Activated T-helper 17 cell treated with anti-CD3 and anti-CD28 coated beads, Interleukin-2, amount 50 U/mL, for 72 hours (primary cell): ENCODE measurements around the gene CDC42BPB. TPM values are rescaled to one million over a fixed set of nuclear protein-coding genes. Genes with fewer than 3 reads are reported as not detected.
A peak's percentile ranks its signal among the peaks of the same experiment; 100 is the strongest.

Experiments
- ATAC-seq: fragments of 150-1000 bp; cut with Tn5 transposase; replicated peaks from 2 replicates; pipeline ENCODE4 v1.10.0; 2021; ENCODE audit warnings: mild to moderate bottlenecking, moderate library complexity
- H3K27ac Mint-ChIP-seq: one replicate; pipeline ENCODE4 v1.8.0; 2022; ENCODE audit warnings: mixed read lengths
- H3K27me3 Mint-ChIP-seq: one replicate; pipeline ENCODE4 v1.8.0; 2022; ENCODE audit warnings: mixed read lengths
- H3K36me3 Mint-ChIP-seq: one replicate; pipeline ENCODE4 v1.8.0; 2022; ENCODE audit warnings: low read depth, mild to moderate bottlenecking, mixed read lengths
- H3K4me1 Mint-ChIP-seq: one replicate; pipeline ENCODE4 v1.8.0; 2022; ENCODE audit warnings: mixed read lengths
- H3K4me3 Mint-ChIP-seq: one replicate; pipeline ENCODE4 v1.8.0; 2022; ENCODE audit warnings: mild to moderate bottlenecking, mixed read lengths
- H3K9me3 Mint-ChIP-seq: one replicate; pipeline ENCODE4 v1.8.0; 2022; ENCODE audit warnings: mixed read lengths
- total RNA-seq, 2 donors: library from RNA; stranded (reverse); gene quantifications; one replicate each; pipeline ENCODE4 v1.2.3, GENCODE V29; 2022

The CDC42BPB gene
- total RNA-seq, 2 donors from 2014 or later: 7.2 to 7.3 TPM

DNA sequence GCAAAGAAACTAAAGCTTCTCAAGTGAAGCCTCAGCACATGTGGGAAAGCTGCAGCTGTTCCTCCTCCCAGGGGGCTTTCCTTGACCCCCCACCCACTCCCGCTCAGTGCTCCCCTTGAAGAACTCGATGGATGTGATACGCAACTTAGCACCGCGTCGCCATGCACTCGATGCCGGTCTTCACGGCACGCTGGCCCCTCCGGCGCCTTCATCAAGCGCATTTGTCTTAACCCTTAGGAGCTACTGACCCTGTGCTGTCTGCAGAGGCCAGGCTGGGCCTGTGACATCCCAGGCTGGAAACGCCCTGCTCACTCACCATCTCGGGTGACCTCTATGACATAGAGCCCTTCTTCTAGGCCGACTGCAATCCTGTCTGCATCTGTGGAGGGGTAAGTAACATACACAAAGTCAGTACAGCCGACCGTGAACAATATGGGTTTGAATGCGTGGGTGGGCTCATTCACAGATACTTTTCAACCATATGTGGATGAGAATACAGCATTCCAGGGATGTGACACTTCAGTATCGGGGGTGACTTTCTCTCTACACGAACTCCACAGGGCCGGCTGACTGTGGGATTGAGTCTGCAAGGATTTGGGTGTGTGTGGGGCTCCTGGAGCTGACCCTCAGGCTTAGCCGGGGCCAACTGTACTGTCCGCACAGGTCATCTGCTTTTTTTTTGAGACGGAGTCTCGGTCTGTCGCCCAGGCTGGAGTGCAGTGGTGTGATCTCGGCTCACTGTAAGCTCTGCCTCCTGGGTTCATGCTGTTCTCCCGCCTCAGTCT, 111.8 kb downstream of the CDC42BPB start:
- H3K27ac Mint-ChIP-seq: no peak overlapping the region
- peaks cover 5% of the 10 kb centered on the region for H3K4me1 Mint-ChIP-seq
- no peaks in the 10 kb centered on the region for H3K9me3 Mint-ChIP-seq
- H3K36me3 Mint-ChIP-seq: peaks cover 4% of the 10 kb centered on the region
- H3K4me3 Mint-ChIP-seq: no peak overlapping the region
- no peak for ATAC-seq
- H3K27me3 Mint-ChIP-seq: no peaks in the 10 kb centered on the region

DNA sequence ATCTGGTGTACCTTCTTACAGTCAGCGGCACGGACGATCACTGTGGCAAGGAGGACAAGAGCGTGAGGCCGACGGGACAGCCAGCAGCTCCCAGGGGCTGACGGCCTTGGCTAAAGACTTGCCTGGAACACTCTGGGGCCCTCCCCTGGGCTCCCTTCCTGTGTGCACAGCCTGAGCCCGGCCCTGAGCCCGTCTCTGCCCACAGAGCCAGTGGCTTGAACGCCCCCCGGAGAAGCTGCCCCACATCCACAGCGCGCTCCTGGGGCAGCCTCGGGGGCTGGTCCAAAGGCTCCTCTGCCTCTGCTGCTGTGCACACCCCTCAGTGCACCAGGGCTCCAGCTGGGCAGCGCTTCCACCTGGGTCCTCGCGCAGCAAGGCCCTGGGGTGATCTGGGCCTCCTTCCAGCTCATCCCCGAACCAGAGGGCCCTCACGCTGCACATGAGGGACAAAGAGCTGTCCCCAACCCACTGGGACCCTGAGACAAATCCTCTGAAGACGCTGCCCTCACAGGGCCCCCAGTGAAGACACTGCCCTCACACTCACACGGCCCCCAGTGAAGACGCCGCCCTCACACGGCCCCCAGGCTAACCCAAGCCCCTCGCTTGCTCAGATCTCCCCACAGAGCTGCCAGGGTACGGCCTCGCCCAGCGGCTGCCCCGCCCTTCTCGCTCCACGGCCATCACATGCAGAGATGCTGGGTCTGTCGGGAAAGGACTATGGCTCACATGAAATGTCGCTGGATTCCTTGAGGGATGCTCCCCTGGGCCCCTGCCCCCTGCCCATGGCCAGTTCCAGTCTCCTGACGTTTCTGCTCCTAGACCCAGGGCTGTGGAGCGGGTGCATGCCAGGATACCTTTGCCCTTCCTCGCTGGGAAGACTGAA, 112.7 kb downstream of the CDC42BPB start:
- peaks cover 5% of the 10 kb centered on the region for H3K4me1 Mint-ChIP-seq

DNA sequence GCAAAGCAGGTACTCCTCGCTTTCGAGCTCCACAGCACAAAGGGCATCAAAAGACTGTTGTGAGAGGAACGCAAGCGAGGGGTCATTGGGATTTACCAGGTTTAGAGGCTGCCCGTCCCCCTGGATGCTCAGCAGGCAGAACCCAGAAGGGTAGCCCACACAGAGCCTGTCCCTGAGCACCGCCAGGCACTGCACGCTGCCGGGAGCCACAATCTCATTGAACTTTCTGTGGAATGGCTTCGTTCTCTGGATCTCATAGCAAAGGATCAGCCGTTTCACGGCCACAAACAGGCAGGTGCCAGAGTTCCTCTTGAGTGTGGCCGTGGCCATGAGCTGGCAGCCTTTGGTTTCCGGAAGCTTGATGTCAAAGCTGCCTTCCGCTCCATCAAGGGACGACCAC, 113.4 kb downstream of the CDC42BPB start:
- Mint-ChIP-seq H3K27me3 (no peaks in the 10 kb centered on the region), H3K36me3 (no peaks in the 10 kb centered on the region), H3K9me3 (no peaks in the 10 kb centered on the region), H3K4me3 (no peak overlapping the region), H3K27ac (no peak overlapping the region), H3K4me1 (no peaks in the 10 kb centered on the region)
- ATAC-seq: no peak

More for the DNA sequence above, 112.7 kb downstream of the CDC42BPB start:
- no peak overlapping the region for H3K27ac Mint-ChIP-seq
- H3K4me3 Mint-ChIP-seq: no peak overlapping the region
- H3K36me3 Mint-ChIP-seq: peaks cover 4% of the 10 kb centered on the region
- H3K9me3 Mint-ChIP-seq: no peaks in the 10 kb centered on the region
- H3K27me3 Mint-ChIP-seq: no peaks in the 10 kb centered on the region
- ATAC-seq: no peak

DNA sequence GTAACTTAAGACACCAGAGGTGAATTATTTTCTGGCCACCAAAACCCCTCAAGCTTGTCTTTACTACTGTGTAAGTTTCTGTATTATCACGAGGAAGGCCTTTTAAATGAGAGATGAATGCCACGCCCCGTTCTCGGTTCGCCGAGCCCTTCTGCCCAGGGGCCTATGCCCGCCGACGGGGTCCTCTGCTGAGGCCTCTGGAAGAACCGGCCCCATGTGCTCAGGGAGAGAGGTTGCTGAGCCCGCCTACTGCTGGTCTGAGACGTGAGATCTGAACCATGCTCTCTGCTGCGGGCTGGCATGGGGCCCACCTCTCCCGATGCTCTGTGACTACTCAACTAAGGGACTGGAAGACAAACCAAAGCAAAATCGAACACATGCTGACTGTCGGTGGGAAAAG, 113.9 kb downstream of the CDC42BPB start:
- ATAC-seq: no peak
- Mint-ChIP-seq H3K9me3 (no peaks in the 10 kb centered on the region), H3K27me3 (no peaks in the 10 kb centered on the region)

DNA sequence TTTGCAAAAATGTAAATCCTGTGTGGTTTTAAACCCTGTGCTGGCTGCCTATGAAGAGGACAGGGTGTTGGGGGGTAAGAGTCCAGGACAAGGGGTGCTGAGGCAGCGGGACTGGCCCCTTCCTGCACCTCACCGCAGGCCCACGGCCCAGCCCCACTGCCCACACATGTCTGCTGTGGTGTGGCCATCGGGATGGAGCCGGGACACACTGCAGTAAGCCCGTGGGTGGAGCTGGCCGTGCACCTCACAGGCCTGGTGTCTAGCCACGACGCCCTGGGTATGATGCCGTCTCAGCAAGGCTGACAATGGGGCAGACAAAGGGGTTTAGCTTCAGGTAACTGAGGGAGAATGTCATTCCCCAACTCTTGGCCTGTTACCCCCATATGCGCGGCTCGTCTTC, 115.3 kb downstream of the CDC42BPB start:
- Mint-ChIP-seq H3K27me3 (no peaks in the 10 kb centered on the region), H3K36me3 (no peaks in the 10 kb centered on the region), H3K27ac (no peak overlapping the region), H3K4me3 (no peak overlapping the region), H3K9me3 (no peaks in the 10 kb centered on the region), H3K4me1 (no peaks in the 10 kb centered on the region)
- no peak for ATAC-seq

More for the DNA sequence above, 113.9 kb downstream of the CDC42BPB start:
- H3K4me1 Mint-ChIP-seq: no peaks in the 10 kb centered on the region
- H3K4me3 Mint-ChIP-seq: no peak overlapping the region
- no peak overlapping the region for H3K27ac Mint-ChIP-seq
- no peaks in the 10 kb centered on the region for H3K36me3 Mint-ChIP-seq

DNA sequence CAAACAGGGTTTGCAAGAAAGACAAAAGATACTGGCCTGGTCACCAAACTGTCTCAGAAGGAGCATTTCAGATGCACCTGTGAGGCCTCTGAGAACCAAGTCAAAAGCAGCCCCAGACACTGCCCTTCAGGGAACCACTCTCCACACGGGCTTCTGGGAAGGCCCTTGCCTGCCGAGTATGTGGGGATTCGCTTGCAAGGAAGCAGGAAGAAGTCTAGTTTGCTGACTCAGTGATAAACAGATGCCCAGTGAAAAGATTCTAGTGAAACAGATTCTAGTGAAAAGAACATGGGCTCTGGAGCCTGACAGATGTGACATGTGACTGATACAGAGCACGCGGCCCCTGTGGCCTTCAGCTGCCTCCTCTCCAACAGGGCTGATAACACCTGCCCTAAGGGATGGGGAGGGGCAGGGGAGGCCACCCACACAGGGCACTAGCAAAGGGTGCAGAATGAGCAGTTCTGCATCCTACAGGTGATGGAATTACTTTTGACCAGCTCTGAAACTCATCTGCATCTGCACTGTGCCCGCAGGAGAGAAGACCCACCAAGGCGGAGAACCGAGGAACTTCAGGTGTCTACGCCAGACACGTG, 115.8 kb downstream of the CDC42BPB start:
- no peaks in the 10 kb centered on the region for H3K4me1 Mint-ChIP-seq
- H3K4me3 Mint-ChIP-seq: no peak overlapping the region
- no peaks in the 10 kb centered on the region for H3K27me3 Mint-ChIP-seq
- no peaks in the 10 kb centered on the region for H3K9me3 Mint-ChIP-seq
- H3K36me3 Mint-ChIP-seq: no peaks in the 10 kb centered on the region
- ATAC-seq: no peak
- peak overlapping the region; percentile 59 for H3K27ac Mint-ChIP-seq

DNA sequence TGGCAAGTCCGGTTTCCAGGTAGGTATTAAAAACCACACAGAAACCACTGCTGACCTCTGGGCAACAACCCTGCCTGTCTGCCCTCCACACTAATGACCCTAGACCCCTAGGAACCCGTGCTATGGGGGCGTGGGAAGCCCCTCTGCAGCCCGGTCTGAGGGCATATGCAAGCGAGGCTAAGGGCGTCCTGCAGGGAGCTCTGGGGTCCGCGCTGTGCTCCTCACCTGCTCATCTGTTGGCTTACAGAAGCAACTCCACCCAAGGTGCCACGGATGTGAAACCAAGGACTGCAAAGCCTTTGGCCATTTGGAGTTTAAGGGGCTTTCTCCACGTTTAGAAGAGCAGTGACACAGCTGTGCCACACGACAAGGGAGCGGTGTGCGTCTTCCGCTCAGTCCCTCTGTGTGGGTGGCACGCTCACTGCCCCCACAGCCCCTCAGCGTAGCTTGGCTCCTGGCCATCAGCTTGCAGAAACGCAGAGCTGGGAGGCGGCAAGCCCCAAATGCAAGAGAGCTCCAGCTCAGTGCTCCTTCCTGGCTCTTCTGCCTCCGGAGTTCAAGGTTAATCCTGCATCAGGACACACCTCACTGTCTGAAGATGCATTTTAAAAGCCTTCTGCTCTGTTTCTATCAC, 116.5 kb downstream of the CDC42BPB start:
- H3K4me3 Mint-ChIP-seq: no peak overlapping the region

DNA sequence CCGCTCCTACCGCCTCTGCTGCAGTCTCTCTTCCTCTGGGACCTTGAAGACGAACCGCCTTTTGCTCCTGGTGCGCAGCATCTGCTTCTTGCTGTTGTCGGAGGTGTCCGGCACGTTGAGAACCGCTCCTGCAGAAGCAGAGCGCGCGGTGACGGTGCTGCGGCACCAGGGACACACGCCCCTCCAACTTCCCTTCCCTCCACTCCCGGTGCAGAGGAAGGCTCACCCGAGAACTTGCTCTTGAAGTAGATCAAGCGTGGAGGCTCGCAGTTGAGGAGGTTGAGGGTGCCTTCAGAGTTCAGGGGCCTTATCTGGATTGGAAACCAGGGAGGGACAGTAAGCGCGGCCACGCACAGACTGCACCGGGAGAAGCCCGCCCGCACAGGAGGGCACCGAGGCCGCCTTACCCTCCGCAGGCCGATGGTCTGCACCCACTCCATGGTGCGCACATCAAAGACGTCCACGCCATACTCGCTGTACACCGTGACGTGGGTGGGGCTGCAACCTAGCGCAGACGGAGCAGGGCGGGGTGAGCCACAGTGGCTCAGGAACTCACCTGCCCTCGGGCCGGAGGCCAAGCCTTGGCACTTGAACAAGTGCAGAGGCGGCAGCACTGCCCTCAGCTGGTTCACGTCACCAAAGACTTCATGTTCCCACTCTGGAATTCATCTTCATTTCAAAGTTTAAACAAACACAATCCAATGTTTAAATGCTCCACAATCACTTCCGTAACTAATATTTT, 117.4 kb downstream of the CDC42BPB start:
- Mint-ChIP-seq H3K4me1 (no peaks in the 10 kb centered on the region), H3K27me3 (no peaks in the 10 kb centered on the region), H3K9me3 (no peaks in the 10 kb centered on the region), H3K27ac (no peak overlapping the region), H3K36me3 (no peaks in the 10 kb centered on the region), H3K4me3 (no peak overlapping the region)
- no peak for ATAC-seq

More for the DNA sequence above, 116.5 kb downstream of the CDC42BPB start:
- H3K9me3 Mint-ChIP-seq: no peaks in the 10 kb centered on the region
- no peak overlapping the region for H3K27ac Mint-ChIP-seq
- no peaks in the 10 kb centered on the region for H3K27me3 Mint-ChIP-seq
- H3K36me3 Mint-ChIP-seq: no peaks in the 10 kb centered on the region
- H3K4me1 Mint-ChIP-seq: no peaks in the 10 kb centered on the region
- ATAC-seq: no peak

DNA sequence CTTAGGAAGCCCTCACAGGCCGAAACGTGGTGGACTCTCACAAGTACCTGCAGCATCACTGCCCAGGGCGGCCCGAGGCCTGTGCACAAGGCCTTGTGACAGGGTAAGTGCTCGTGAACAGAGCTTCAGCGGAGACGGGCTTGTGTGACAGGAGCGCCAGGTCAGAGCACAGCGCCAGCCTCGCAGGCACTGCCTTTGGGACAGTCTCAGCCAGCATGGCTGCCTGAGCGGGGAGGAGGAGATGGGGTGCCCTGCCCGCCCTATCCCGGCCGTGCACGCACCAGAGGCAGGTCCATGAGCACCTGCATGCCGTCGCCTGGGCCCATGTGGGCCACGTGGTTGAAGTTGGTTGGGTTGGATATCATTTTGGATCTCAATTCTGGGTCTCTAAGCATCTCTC, 118.0 kb downstream of the CDC42BPB start:
- H3K4me1 Mint-ChIP-seq: no peaks in the 10 kb centered on the region
- H3K36me3 Mint-ChIP-seq: no peaks in the 10 kb centered on the region
- no peak for ATAC-seq

DNA sequence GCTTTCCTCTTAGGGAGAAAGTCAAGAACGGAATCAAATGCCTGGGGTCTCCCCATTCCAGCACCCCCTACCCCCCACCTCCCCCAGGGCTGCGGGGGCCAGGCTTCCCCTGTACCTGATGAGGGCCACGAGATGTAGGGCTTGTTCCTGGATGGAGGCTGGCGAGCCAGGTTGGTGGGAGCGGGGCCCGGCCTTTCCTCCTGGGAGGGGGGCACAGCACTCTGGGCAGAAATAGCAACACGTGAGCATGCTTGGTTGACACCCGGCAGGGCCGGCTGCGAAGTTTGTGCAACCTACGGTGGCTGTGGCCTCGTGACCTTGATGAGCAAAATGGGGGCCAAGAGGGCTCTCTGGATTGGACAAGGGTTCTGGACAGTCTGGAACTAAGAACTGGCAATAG, 119.2 kb downstream of the CDC42BPB start:
- no peak for ATAC-seq
- H3K4me3 Mint-ChIP-seq: no peak overlapping the region
- H3K36me3 Mint-ChIP-seq: no peaks in the 10 kb centered on the region
- no peak overlapping the region for H3K27ac Mint-ChIP-seq
- H3K27me3 Mint-ChIP-seq: no peaks in the 10 kb centered on the region
- no peaks in the 10 kb centered on the region for H3K9me3 Mint-ChIP-seq
- no peaks in the 10 kb centered on the region for H3K4me1 Mint-ChIP-seq

More for the DNA sequence above, 118.0 kb downstream of the CDC42BPB start:
- Mint-ChIP-seq H3K9me3 (no peaks in the 10 kb centered on the region), H3K27ac (no peak overlapping the region), H3K27me3 (no peaks in the 10 kb centered on the region), H3K4me3 (no peak overlapping the region)

DNA sequence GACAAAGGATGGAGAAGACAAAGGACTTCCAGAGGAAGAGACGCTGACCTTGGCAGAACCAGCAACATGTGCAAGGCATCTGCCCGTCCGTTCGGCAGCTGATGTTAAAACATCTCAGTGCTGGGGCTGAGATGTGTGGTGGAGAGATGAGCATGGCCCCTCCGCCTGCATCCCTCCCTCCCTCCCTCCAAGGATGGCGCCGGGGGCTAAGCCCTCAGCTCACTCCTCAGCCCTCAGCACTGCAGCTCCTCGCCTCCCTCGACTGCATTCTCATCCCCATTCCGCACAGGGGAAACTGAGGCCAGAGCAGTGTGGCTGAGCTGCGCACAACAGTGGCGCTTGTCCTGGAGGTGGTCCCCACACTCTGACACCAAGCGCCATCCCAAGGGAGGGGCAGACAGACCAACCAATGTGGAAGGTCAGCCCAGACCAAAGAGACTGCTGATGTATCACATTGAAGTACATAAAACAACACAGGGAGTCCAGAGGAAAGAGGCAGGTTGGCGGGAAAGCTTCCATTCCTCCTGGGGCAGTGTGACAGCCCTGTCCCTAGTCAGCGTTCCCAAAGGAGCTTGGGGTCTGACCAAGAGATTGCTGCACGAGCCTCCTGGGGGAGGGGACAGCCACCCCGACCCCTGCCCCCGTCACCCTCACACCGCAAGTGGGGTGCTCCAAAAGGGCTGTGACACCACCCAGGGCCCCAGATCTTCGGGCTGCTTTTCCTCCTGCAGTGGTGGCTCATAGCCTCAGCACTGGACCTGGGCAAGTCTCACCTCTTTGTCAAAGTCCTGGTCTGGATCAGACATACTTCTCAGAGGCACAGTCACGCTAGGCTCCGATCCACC, 119.8 kb downstream of the CDC42BPB start:
- no peaks in the 10 kb centered on the region for H3K9me3 Mint-ChIP-seq
- ATAC-seq: no peak
- H3K27me3 Mint-ChIP-seq: no peaks in the 10 kb centered on the region
- no peaks in the 10 kb centered on the region for H3K36me3 Mint-ChIP-seq
- no peaks in the 10 kb centered on the region for H3K4me1 Mint-ChIP-seq
- H3K27ac Mint-ChIP-seq: no peak overlapping the region
- no peak overlapping the region for H3K4me3 Mint-ChIP-seq

DNA sequence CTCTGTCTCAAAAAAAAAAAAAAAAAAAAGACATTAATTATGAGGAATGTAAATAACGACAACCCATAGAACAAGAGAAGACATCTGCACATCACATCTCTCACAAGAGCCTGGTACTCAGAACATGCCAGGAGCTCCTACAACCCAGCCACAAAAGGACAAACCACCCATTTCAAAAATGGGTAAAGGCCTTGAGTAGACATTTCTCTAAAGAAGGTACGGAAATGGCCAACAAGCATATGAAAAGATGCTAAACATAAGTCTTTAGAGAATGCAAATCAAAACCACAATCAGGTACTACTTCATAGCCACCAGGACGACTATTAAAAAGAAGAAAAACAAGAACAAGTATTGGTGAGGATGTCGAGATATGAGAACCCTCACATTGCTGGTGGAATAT, 121.6 kb downstream of the CDC42BPB start:
- H3K27me3 Mint-ChIP-seq: no peaks in the 10 kb centered on the region
- H3K36me3 Mint-ChIP-seq: no peaks in the 10 kb centered on the region
- no peak overlapping the region for H3K27ac Mint-ChIP-seq
- H3K4me3 Mint-ChIP-seq: no peak overlapping the region
- H3K4me1 Mint-ChIP-seq: no peaks in the 10 kb centered on the region
- no peak for ATAC-seq
- H3K9me3 Mint-ChIP-seq: no peaks in the 10 kb centered on the region

DNA sequence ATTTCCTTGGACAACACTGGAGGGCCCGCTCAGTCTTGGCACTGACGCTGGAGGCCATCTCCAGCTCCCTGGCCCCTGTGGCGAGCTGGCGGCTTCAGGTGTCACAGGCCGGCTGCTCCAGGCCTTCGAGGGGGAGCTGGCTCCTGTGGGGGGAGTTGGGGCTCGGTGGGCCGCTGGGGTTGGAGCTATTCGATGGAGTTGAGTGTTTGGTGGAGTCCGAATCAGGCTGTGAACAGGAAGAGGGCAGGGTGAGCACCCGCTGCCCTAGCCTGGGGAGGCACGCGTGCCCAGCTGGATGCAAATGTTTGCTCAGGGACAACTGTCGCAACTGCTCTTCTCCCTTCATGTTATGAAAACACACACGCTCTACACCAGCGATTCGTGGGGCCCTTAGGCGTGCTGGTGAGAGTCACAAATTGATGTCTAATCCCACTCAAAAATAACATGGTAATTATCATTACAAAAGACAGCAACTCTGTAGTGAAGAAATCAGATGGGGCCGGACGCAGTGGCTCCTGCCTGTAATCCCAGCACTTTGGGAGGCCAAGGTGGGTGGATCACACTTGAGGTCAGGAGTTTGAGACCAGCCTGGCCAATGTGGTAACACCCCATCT, 123.6 kb downstream of the CDC42BPB start:
- Mint-ChIP-seq H3K27ac (no peak overlapping the region), H3K36me3 (no peaks in the 10 kb centered on the region), H3K27me3 (no peaks in the 10 kb centered on the region), H3K4me3 (no peak overlapping the region), H3K9me3 (no peaks in the 10 kb centered on the region), H3K4me1 (no peaks in the 10 kb centered on the region)
- no peak for ATAC-seq
